Gastrocnemius medialis (tissue), 4 donors: ENCODE results near the gene GALNT15.

Experiments
- POLR2A ChIP-seq, 2 donors: fragments of 450-650 bp; IDR thresholded peaks; one replicate each; pipeline ENCODE4 v1.6.1; 2017; ENCODE audit warnings: antibody characterized with exemption in 2 of 2, mild to moderate bottlenecking in 2 of 2, moderate library complexity in 2 of 2
- TF ChIP-seq, protein P1 (sequence below), 5 experiments: fragments of 450-650 bp in 3 of 5; fragments of 200-600 bp in 2 of 5; sonication (generic) in 2 of 5; IDR thresholded peaks in 4 of 5; conservative IDR thresholded peaks in 1 of 5; 1 replicate in 4 of 5; 2 replicates in 1 of 5; pipeline ENCODE4 v1.5.1; 2016 to 2019; ENCODE audit warnings: antibody characterized with exemption in 5 of 5, mild to moderate bottlenecking in 3 of 5, moderate library complexity in 3 of 5

DNA sequence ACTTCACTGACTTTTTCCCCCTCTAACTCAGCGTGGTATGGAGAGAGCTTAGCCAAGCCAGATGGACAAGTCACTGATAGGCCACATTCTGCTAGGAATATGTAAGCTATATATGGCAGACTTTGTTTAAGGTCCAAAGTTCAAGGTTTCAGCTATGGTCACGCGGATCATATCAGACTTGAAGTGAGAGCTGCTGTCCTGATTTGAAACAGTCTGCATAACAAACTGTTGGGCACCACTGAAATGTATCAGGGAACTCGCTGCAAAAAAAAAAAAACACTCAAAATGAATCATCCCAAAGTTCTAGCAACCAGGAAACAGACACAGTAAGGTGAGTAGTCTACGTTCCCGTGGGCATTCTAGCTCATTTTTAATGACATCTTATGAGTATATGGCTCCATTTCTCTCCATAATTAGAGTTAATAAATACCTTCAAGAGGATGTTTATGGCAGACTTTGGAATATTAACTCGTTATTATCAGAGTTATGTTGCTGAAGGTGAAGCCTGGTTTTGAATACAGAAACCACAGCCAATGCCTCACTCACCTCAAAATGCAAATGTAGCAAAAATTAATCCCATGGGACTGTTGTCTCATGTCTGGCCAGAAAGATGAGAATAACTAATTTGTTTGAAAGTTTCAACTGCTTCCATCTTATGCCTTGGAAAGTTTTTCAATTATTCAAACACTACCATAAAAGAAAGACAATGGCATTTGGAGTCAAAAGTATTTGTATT, 77.9 kb downstream of the GALNT15 start:
- no peak for TF ChIP-seq POLR2A (IDR thresholded peaks at IDR 0.05)
- TF ChIP-seq, protein P1, sequence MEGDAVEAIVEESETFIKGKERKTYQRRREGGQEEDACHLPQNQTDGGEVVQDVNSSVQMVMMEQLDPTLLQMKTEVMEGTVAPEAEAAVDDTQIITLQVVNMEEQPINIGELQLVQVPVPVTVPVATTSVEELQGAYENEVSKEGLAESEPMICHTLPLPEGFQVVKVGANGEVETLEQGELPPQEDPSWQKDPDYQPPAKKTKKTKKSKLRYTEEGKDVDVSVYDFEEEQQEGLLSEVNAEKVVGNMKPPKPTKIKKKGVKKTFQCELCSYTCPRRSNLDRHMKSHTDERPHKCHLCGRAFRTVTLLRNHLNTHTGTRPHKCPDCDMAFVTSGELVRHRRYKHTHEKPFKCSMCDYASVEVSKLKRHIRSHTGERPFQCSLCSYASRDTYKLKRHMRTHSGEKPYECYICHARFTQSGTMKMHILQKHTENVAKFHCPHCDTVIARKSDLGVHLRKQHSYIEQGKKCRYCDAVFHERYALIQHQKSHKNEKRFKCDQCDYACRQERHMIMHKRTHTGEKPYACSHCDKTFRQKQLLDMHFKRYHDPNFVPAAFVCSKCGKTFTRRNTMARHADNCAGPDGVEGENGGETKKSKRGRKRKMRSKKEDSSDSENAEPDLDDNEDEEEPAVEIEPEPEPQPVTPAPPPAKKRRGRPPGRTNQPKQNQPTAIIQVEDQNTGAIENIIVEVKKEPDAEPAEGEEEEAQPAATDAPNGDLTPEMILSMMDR (IDR thresholded peaks at IDR 0.05 in 4 of 5, conservative IDR thresholded peaks at IDR 0.05 in 1 of 5), result no peak
